HepG2 (cell line): ENCODE measurements around the gene CCDC148. TPM values are rescaled to one million over a fixed set of nuclear protein-coding genes. Genes with fewer than 3 reads are reported as not detected.
A peak's percentile ranks its signal among the peaks of the same experiment; 100 is the strongest.

Experiments used
- ADNP ChIP-seq: sonication (generic); formaldehyde crosslinking; IDR thresholded peaks from 2 replicates; pipeline ENCODE4 v1.4.0; 2020; ENCODE audit warnings: missing genetic modification reagents
- AKAP8 ChIP-seq: sonication (generic); formaldehyde crosslinking; IDR thresholded peaks from 2 replicates; pipeline ENCODE4 v1.5.1; 2020; ENCODE audit warnings: mild to moderate bottlenecking, missing genetic modification reagents
- FOXO1 ChIP-seq: sonication (generic); formaldehyde crosslinking; IDR thresholded peaks from 2 replicates; pipeline ENCODE4 v1.4.0; 2020; ENCODE audit warnings: missing genetic modification reagents
- HNRNPH1 ChIP-seq: fragments of 200-400 bp; formaldehyde crosslinking; optimal IDR thresholded peaks from 2 replicates; pipeline ENCODE3; 2017; ENCODE audit warnings: mild to moderate bottlenecking, low read depth, low read length
- KDM2A ChIP-seq: sonication (generic); formaldehyde crosslinking; IDR thresholded peaks from 2 replicates; pipeline ENCODE4 v1.4.0; 2020; ENCODE audit warnings: low read depth, missing genetic modification reagents, borderline replicate concordance
- NFE2L1 ChIP-seq: sonication (generic); formaldehyde crosslinking; IDR thresholded peaks from 2 replicates; pipeline ENCODE4 v1.4.0; 2020; ENCODE audit warnings: missing genetic modification reagents, mild to moderate bottlenecking, borderline replicate concordance
- NFKB2 ChIP-seq: sonication (generic); formaldehyde crosslinking; IDR thresholded peaks from 2 replicates; pipeline ENCODE4 v1.4.0; 2020; ENCODE audit warnings: missing genetic modification reagents, borderline replicate concordance
- ZNF274 ChIP-seq: sonication (generic); formaldehyde crosslinking; IDR thresholded peaks from 2 replicates; pipeline ENCODE4 v1.5.1; 2020; ENCODE audit warnings: mild to moderate bottlenecking, missing genetic modification reagents
- ZNF629 ChIP-seq: sonication (generic); formaldehyde crosslinking; conservative IDR thresholded peaks from 2 replicates; pipeline ENCODE4 v1.5.0; 2020; ENCODE audit warnings: missing genetic modification reagents
- ZSCAN21 ChIP-seq: sonication (generic); formaldehyde crosslinking; IDR thresholded peaks from 2 replicates; pipeline ENCODE4 v1.8.0; 2022; ENCODE audit warnings: mild to moderate bottlenecking, missing genetic modification reagents, moderate library complexity, borderline replicate concordance
- polyA plus RNA-seq, 8 experiments: library from polyadenylated mRNA; depleted of rRNA in 3 of 8; stranded (reverse) in 7 of 8; unstranded in 1 of 8; fragments of >200 nt; fragmentation: Illumina TruSeq in 4 of 8; extraction: Trizol in 4 of 8; gene quantifications; 2 replicates each; pipeline versions ENCODE4 v1.2.1 to v1.2.3, GENCODE V29; 2011 to 2016; ENCODE audit warnings: low read depth in 4 of 8, missing spikeins in 1 of 8, mixed read lengths in 1 of 8; ENCODE audit not compliant: insufficient read depth in 1 of 8
- total RNA-seq, 5 experiments: library from RNA; depleted of rRNA; stranded (reverse); fragments of >200 nt; fragmentation: Illumina TruSeq; extraction: Trizol; gene quantifications; 2 replicates each; pipeline ENCODE4 v1.2.3, GENCODE V29; 2016; ENCODE audit warnings: low read depth in 1 of 5
- TF ChIP-seq, protein P1 (sequence below): sonication (generic); formaldehyde crosslinking; IDR thresholded peaks from 2 replicates; pipeline ENCODE4 v1.4.0; 2020; ENCODE audit warnings: missing genetic modification reagents, low read depth, mild to moderate bottlenecking, borderline replicate concordance
- TF ChIP-seq, protein P2 (sequence below): IDR thresholded peaks from 2 replicates; pipeline ENCODE4 v1.6.1; 2016; ENCODE audit warnings: missing genetic modification reagents, missing compliant biosample characterization
- TF ChIP-seq, protein P3 (sequence below): sonication (generic); formaldehyde crosslinking; IDR thresholded peaks from 2 replicates; pipeline ENCODE4 v1.5.0; 2020; ENCODE audit warnings: mild to moderate bottlenecking, missing genetic modification reagents, borderline replicate concordance
- TF ChIP-seq, protein P4 (sequence below), 2 experiments: fragments of 450-650 bp in 1 of 2; sonication (generic) in 1 of 2; formaldehyde crosslinking in 1 of 2; IDR thresholded peaks; 2 replicates each; pipeline versions ENCODE4 v1.6.1 to v1.8.0; 2016 to 2022; ENCODE audit warnings: antibody characterized with exemption in 1 of 2, mild to moderate bottlenecking in 1 of 2, missing genetic modification reagents in 1 of 2
- TF ChIP-seq, protein P5 (sequence below): sonication (generic); formaldehyde crosslinking; IDR thresholded peaks from 2 replicates; pipeline ENCODE4 v1.5.0; 2020; ENCODE audit warnings: missing genetic modification reagents

The CCDC148 gene
- total and polyA plus RNA-seq, 2 of the 13 experiments (the other 11 are each of a cell fraction or from before 2014, with no cell fraction given) = 0.30 to 0.49 TPM

DNA sequence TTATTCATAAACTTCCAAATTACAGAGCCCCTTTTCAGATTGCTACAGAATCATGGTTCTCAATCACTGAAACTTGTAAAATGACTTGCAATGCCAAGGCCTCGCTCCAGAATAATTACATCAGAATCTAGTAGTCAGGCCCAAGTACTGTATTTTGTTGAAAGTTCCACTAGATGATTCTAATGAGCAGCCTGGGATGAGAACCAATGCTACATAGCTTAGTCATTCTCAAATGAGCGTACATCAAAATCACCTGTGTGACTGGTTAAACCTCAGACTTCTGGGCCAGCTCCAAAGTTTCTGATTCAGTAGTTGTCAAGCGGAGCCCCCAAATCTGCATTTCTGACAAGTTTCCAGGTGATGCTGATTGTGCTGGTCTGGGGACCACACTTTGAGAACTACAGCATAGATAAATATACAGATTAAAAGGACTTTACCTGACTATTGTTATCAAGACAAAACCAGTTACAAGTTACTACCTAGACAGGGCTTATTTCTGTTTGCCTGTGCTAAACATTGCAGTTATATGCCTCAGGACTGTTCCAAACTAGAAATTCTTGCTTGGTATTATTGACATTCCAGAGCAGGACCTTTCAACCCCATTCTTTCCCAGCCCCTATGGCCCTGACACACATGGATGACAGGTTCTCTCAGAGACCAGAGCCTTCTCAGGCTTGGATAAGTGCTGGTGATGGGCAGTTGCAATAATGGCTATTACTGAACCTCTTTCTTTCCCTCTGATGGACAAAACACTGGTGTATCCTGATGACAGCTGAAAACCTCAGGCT lies 271.8 kb downstream of the CCDC148 start (continued):
- TF ChIP-seq, protein P1, sequence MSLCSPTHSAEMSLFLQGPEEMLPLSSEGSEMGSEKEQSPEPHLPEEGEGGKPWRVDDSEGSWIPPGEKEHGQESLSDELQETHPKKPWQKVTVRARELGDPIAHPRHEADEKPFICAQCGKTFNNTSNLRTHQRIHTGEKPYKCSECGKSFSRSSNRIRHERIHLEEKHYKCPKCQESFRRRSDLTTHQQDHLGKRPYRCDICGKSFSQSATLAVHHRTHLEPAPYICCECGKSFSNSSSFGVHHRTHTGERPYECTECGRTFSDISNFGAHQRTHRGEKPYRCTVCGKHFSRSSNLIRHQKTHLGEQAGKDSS = no peak
- no peak for TF ChIP-seq ZNF274 (CRISPR knock-in tag)
- peak; percentile 77; the same call in 1 of the 2 replicates for TF ChIP-seq FOXO1
- TF ChIP-seq ZSCAN21 = no peak
- TF ChIP-seq NFE2L1 = no peak
- TF ChIP-seq AKAP8 (CRISPR knock-in tag) = no peak
- no peak for TF ChIP-seq ZNF629 (CRISPR knock-in tag)
- TF ChIP-seq, protein P2, sequence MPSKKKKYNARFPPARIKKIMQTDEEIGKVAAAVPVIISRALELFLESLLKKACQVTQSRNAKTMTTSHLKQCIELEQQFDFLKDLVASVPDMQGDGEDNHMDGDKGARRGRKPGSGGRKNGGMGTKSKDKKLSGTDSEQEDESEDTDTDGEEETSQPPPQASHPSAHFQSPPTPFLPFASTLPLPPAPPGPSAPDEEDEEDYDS = 0 out of 2 replicates have a peak, but pooled peaks have one; percentile 20
- TF ChIP-seq, protein P3, sequence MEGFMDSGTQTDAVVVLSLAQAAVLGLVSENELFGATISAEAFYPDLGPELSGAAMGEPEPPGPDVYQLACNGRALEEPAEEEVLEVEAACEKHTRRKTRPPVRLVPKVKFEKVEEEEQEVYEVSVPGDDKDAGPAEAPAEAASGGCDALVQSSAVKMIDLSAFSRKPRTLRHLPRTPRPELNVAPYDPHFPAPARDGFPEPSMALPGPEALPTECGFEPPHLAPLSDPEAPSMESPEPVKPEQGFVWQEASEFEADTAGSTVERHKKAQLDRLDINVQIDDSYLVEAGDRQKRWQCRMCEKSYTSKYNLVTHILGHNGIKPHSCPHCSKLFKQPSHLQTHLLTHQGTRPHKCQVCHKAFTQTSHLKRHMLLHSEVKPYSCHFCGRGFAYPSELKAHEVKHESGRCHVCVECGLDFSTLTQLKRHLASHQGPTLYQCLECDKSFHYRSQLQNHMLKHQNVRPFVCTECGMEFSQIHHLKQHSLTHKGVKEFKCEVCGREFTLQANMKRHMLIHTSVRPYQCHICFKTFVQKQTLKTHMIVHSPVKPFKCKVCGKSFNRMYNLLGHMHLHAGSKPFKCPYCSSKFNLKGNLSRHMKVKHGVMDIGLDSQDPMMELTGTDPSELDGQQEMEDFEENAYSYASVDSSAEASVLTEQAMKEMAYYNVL (CRISPR knock-in tag) = peak; percentile 58; the same call in 1 of the 2 replicates
- TF ChIP-seq ADNP = no peak
- TF ChIP-seq NFKB2 (CRISPR knock-in tag) = no peak
- TF ChIP-seq, protein P4, sequence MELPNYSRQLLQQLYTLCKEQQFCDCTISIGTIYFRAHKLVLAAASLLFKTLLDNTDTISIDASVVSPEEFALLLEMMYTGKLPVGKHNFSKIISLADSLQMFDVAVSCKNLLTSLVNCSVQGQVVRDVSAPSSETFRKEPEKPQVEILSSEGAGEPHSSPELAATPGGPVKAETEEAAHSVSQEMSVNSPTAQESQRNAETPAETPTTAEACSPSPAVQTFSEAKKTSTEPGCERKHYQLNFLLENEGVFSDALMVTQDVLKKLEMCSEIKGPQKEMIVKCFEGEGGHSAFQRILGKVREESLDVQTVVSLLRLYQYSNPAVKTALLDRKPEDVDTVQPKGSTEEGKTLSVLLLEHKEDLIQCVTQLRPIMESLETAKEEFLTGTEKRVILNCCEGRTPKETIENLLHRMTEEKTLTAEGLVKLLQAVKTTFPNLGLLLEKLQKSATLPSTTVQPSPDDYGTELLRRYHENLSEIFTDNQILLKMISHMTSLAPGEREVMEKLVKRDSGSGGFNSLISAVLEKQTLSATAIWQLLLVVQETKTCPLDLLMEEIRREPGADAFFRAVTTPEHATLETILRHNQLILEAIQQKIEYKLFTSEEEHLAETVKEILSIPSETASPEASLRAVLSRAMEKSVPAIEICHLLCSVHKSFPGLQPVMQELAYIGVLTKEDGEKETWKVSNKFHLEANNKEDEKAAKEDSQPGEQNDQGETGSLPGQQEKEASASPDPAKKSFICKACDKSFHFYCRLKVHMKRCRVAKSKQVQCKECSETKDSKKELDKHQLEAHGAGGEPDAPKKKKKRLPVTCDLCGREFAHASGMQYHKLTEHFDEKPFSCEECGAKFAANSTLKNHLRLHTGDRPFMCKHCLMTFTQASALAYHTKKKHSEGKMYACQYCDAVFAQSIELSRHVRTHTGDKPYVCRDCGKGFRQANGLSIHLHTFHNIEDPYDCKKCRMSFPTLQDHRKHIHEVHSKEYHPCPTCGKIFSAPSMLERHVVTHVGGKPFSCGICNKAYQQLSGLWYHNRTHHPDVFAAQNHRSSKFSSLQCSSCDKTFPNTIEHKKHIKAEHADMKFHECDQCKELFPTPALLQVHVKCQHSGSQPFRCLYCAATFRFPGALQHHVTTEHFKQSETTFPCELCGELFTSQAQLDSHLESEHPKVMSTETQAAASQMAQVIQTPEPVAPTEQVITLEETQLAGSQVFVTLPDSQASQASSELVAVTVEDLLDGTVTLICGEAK (IDR thresholded peaks at IDR 0.05) = no peak
- TF ChIP-seq, protein P4 (CRISPR knock-in tag; IDR thresholded peaks at IDR 0.05) = no peak
- no peak for TF ChIP-seq HNRNPH1
- no peak for TF ChIP-seq KDM2A
- TF ChIP-seq, protein P5, sequence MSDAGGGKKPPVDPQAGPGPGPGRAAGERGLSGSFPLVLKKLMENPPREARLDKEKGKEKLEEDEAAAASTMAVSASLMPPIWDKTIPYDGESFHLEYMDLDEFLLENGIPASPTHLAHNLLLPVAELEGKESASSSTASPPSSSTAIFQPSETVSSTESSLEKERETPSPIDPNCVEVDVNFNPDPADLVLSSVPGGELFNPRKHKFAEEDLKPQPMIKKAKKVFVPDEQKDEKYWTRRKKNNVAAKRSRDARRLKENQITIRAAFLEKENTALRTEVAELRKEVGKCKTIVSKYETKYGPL (CRISPR knock-in tag) = no peak
